ENCODE data around the gene FBXW12.

The FBXW12 gene

GRCh38 chr3:48404440-48405342 lies 32.7 kb downstream of the FBXW12 start:
- Histone ChIP-seq H3K4me3 (replicated peaks; ENCODE audit: insufficient read depth, low read length) (no peak overlapping the region), H3K27ac (replicated peaks) (no peak overlapping the region), H3K27me3 (ENCODE audit: insufficient read depth, poor library complexity, severe bottlenecking) (no peaks in the 10 kb centered on the region)
- TF ChIP-seq SPI1 (IDR thresholded peaks at IDR 0.05; ENCODE audit: borderline replicate concordance, low read depth): no peak
- no peak for TF ChIP-seq GABPA (IDR thresholded peaks at IDR 0.05; ENCODE audit: low read depth)
- TF ChIP-seq POLR2AphosphoS5 (IDR thresholded peaks at IDR 0.05; ENCODE audit: low read depth): no peak
- TF ChIP-seq CTCF (IDR thresholded peaks at IDR 0.05; ENCODE audit: insufficient read depth, low read length): no peak
- TF ChIP-seq REST (IDR thresholded peaks at IDR 0.05; ENCODE audit: insufficient replicate concordance, low read depth): no peak
- no peak for DNase-seq (ENCODE audit: low read depth in 1 of 2, low spot score in 1 of 2)

- no peak for TF ChIP-seq POLR2AphosphoS5 (IDR thresholded peaks at IDR 0.05; ENCODE audit: low read depth)
- no peak for TF ChIP-seq SPI1 (IDR thresholded peaks at IDR 0.05; ENCODE audit: borderline replicate concordance, low read depth)
- no peak for TF ChIP-seq GABPA (IDR thresholded peaks at IDR 0.05; ENCODE audit: low read depth)
- TF ChIP-seq CTCF (IDR thresholded peaks at IDR 0.05; ENCODE audit: insufficient read depth, low read length): no peak
- TF ChIP-seq REST (IDR thresholded peaks at IDR 0.05; ENCODE audit: insufficient replicate concordance, low read depth): no peak
These were observed 33.4 kb downstream of the FBXW12 start for GRCh38 chr3:48405343-48405881.

GRCh38 chr3:48405971-48406370 lies 34.0 kb downstream of the FBXW12 start:
- no peak for DNase-seq (ENCODE audit: low read depth in 1 of 2, low spot score in 1 of 2)
- no peaks in the 10 kb centered on the region for H3K27me3 ChIP-seq (ENCODE audit: insufficient read depth, poor library complexity, severe bottlenecking)
- TF ChIP-seq POLR2AphosphoS5 (IDR thresholded peaks at IDR 0.05; ENCODE audit: low read depth) (no peak), SPI1 (IDR thresholded peaks at IDR 0.05; ENCODE audit: borderline replicate concordance, low read depth) (no peak), CTCF (IDR thresholded peaks at IDR 0.05; ENCODE audit: insufficient read depth, low read length) (no peak), GABPA (IDR thresholded peaks at IDR 0.05; ENCODE audit: low read depth) (no peak), REST (IDR thresholded peaks at IDR 0.05; ENCODE audit: insufficient replicate concordance, low read depth) (no peak)
- no peak overlapping the region for H3K27ac ChIP-seq (replicated peaks)
- H3K4me3 ChIP-seq (replicated peaks; ENCODE audit: insufficient read depth, low read length): no peak overlapping the region

More at GRCh38 chr3:48405343-48405881, 33.4 kb downstream of the FBXW12 start:
- Histone ChIP-seq H3K4me3 (replicated peaks; ENCODE audit: insufficient read depth, low read length) (no peak overlapping the region), H3K27ac (replicated peaks) (no peak overlapping the region), H3K27me3 (ENCODE audit: insufficient read depth, poor library complexity, severe bottlenecking) (no peaks in the 10 kb centered on the region)
- DNase-seq (ENCODE audit: low read depth in 1 of 2, low spot score in 1 of 2): no peak

All from HL-60 (cell line).